HG03442 (cell line): ENCODE measurements around the gene ASB17.
"Not testable (repeated sequence)": the region's sequence is repeated elsewhere in the genome, so short reads cannot be mapped to it uniquely, and the experiment has no call there.

Experiments used
- ATAC-seq: cut with Tn5 transposase; IDR thresholded peaks from one replicate; pipeline ENCODE4 v1.9.1; 2021; ENCODE audit warnings: mild to moderate bottlenecking, moderate library complexity; ENCODE audit not compliant: unreplicated experiment

Gene ASB17

GRCh38 chr1:75932304-75932703, at the start of gene ASB17:
ASB17 (minus strand) TSS chr1:75932404; CDS start chr1:75932291, 113 bp downstream.
- no peak for ATAC-seq

GRCh38 chr1:75980972-75981897, 49.0 kb upstream of the ASB17 start:
- ATAC-seq: peak; percentile 35

- no peak for ATAC-seq
Observed at GRCh38 chr1:75970631-75971030, 38.4 kb upstream of the ASB17 start.

- ATAC-seq: no peak
Observed at GRCh38 chr1:75969550-75969949, 37.3 kb upstream of the ASB17 start.

GRCh38 chr1:75967719-75968118, 35.5 kb upstream of the ASB17 start:
- no peak for ATAC-seq

- ATAC-seq: no peak
Observed at GRCh38 chr1:75964760-75965408, 32.7 kb upstream of the ASB17 start.

- ATAC-seq: not testable (repeated sequence)
Observed at GRCh38 chr1:75964110-75964759, 32.0 kb upstream of the ASB17 start.

GRCh38 chr1:75954586-75954985, 22.4 kb upstream of the ASB17 start:
- ATAC-seq: no peak

GRCh38 chr1:75953461-75953860, 21.3 kb upstream of the ASB17 start:
- ATAC-seq: no peak

GRCh38 chr1:75952016-75952415, 19.8 kb upstream of the ASB17 start:
- ATAC-seq: no peak

- ATAC-seq: no peak
Observed at GRCh38 chr1:75950176-75950575, 18.0 kb upstream of the ASB17 start.

GRCh38 chr1:75943037-75943436, 10.8 kb upstream of the ASB17 start:
- peak; percentile 55 for ATAC-seq

GRCh38 chr1:75937034-75937433, 4.8 kb upstream of the ASB17 start:
- no peak for ATAC-seq

GRCh38 chr1:75922698-75923097, 9.5 kb downstream of the ASB17 start:
- ATAC-seq: no peak

- no peak for ATAC-seq
Observed at GRCh38 chr1:75916834-75917233, 15.4 kb downstream of the ASB17 start.

GRCh38 chr1:75908717-75909152, 23.5 kb downstream of the ASB17 start:
- ATAC-seq: peak; percentile 83

GRCh38 chr1:75901371-75901770, 30.8 kb downstream of the ASB17 start:
- no peak for ATAC-seq

GRCh38 chr1:75884437-75884836, 47.8 kb downstream of the ASB17 start:
- ATAC-seq: no peak

GRCh38 chr1:75879985-75880384, 52.2 kb downstream of the ASB17 start:
- ATAC-seq: no peak

GRCh38 chr1:75870951-75871350, 61.3 kb downstream of the ASB17 start:
- no peak for ATAC-seq
